Neural progenitor cell (in vitro differentiated cells): Measurements from ENCODE around the gene LRRC61.

Experiments
- CTCF ChIP-seq: fragments of 200-600 bp; sonication (generic); IDR thresholded peaks from 2 replicates; pipeline ENCODE4 v1.5.1; 2017; ENCODE audit warnings: antibody characterized with exemption, mild to moderate bottlenecking
- EZH2phosphoT487 ChIP-seq: fragments of 200-600 bp; sonication (generic); IDR thresholded peaks from 2 replicates; pipeline ENCODE4 v1.6.1; 2017; ENCODE audit warnings: antibody characterized with exemption

- TF ChIP-seq CTCF: no peak
- no peak for TF ChIP-seq EZH2phosphoT487
Measured at GRCh38 chr7:150370612-150371071, 47.5 kb downstream of the LRRC61 start.
